ENCODE measurements around the gene DNASE2.

DNA sequence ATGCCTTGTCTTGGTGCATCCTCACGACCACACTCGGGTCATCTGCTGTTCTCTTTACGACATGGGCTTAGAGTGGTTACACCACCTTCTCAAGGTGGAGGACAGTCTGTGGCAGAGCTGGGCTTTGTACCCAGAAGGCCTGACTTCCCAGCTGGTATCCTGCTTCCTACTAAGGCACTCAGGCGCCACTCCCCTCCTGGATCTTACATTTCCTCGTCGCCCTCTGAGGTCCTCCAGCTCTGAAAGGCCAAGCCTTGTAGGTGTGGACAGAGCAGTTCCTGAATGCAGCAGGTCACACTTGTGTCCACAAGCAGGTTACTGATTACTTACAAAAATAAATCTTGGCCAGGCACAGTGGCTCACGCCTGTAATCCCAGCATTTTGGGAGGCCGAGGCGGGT is 25.9 kb upstream of the DNASE2 start:
- TF ChIP-seq, protein P1, sequence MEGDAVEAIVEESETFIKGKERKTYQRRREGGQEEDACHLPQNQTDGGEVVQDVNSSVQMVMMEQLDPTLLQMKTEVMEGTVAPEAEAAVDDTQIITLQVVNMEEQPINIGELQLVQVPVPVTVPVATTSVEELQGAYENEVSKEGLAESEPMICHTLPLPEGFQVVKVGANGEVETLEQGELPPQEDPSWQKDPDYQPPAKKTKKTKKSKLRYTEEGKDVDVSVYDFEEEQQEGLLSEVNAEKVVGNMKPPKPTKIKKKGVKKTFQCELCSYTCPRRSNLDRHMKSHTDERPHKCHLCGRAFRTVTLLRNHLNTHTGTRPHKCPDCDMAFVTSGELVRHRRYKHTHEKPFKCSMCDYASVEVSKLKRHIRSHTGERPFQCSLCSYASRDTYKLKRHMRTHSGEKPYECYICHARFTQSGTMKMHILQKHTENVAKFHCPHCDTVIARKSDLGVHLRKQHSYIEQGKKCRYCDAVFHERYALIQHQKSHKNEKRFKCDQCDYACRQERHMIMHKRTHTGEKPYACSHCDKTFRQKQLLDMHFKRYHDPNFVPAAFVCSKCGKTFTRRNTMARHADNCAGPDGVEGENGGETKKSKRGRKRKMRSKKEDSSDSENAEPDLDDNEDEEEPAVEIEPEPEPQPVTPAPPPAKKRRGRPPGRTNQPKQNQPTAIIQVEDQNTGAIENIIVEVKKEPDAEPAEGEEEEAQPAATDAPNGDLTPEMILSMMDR (IDR thresholded peaks at IDR 0.05; ENCODE audit: low read depth, low read length): no peak
- TF ChIP-seq MYC (IDR thresholded peaks at IDR 0.05; ENCODE audit: low read depth, low read length) (no peak), POLR2A (IDR thresholded peaks at IDR 0.05; ENCODE audit: extremely low read depth, insufficient read length) (no peak), MAX (IDR thresholded peaks at IDR 0.05; ENCODE audit: low read depth, low read length) (no peak)

All from NB4 (cell line).